Gastroesophageal sphincter (tissue), 4 donors: ENCODE results near the gene UGT1A10. TPM values are rescaled to one million over a fixed set of nuclear protein-coding genes. Genes with fewer than 3 reads are reported as not detected.

Source experiments
- ATAC-seq: fragments of 150-250 bp; one replicate; pipeline ENCODE4 v1.9.1; 2016; ENCODE audit warnings: mild to moderate bottlenecking, moderate library complexity
- H3K27ac ChIP-seq, 4 donors: fragments of 200-600 bp; sonication (generic) in 3 of 4; 1 replicate in 3 of 4; 2 replicates in 1 of 4; pipeline ENCODE4 v1.5.1; 2016 to 2019
- H3K27me3 ChIP-seq: fragments of 200-600 bp; sonication (generic); one replicate; pipeline ENCODE4 v1.5.1; 2019
- H3K36me3 ChIP-seq, 2 donors: fragments of 200-600 bp; sonication (generic); one replicate each; pipeline ENCODE4 v1.5.1; 2019; ENCODE audit warnings: control low read depth in 1 of 2
- H3K4me1 ChIP-seq, 3 donors: fragments of 200-600 bp; sonication (generic); 1 replicate in 2 of 3; 2 replicates in 1 of 3; pipeline ENCODE4 v1.5.1; 2016 to 2019; ENCODE audit warnings: control low read depth in 2 of 3
- H3K4me3 ChIP-seq, 2 donors: fragments of 200-600 bp; sonication (generic); one replicate each; pipeline ENCODE4 v1.5.1; 2019; ENCODE audit warnings: mild to moderate bottlenecking in 1 of 2, moderate library complexity in 1 of 2
- H3K9me3 ChIP-seq, 3 donors: fragments of 200-600 bp; sonication (generic); one replicate each; pipeline ENCODE4 v1.5.1; 2017 to 2019; ENCODE audit warnings: control low read depth in 2 of 3
- EP300 ChIP-seq: sonication (generic); formaldehyde crosslinking; IDR thresholded peaks from one replicate; pipeline ENCODE4 v1.6.1; 2017; ENCODE audit warnings: antibody characterized with exemption, mild to moderate bottlenecking
- POLR2A ChIP-seq, 2 donors: fragments of 450-650 bp; IDR thresholded peaks; one replicate each; pipeline ENCODE4 v1.6.1; 2017; ENCODE audit warnings: antibody characterized with exemption in 2 of 2, mild to moderate bottlenecking in 2 of 2, moderate library complexity in 1 of 2
- POLR2AphosphoS5 ChIP-seq: sonication (generic); formaldehyde crosslinking; IDR thresholded peaks from one replicate; pipeline ENCODE4 v1.6.1; 2017; ENCODE audit warnings: antibody characterized with exemption
- WGBS, 2 donors: methylation state at CpG; one replicate each; pipeline ENCODE4 v1.1.5; 2018; ENCODE audit warnings: low coverage in 1 of 2; 5-methylcytosine and 5-hydroxymethylcytosine counted together
- total RNA-seq, 4 donors: library from RNA; depleted of rRNA; stranded (reverse); fragments of >200 nt; gene quantifications; one replicate each; pipeline ENCODE4 v1.1.0, GENCODE V29; 2016
- TF ChIP-seq, protein P1 (sequence below), 4 experiments: fragments of 200-600 bp in 2 of 4; fragments of 450-650 bp in 2 of 4; sonication (generic) in 1 of 4; IDR thresholded peaks; one replicate each; pipeline ENCODE4 v1.5.1; 2017 to 2019; ENCODE audit warnings: antibody characterized with exemption in 4 of 4, mild to moderate bottlenecking in 2 of 4, moderate library complexity in 2 of 4

UGT1A10 gene
- total RNA-seq, 4 donors from 2014 or later = 0.16 to 1.0 TPM; not detected in 2

DNA sequence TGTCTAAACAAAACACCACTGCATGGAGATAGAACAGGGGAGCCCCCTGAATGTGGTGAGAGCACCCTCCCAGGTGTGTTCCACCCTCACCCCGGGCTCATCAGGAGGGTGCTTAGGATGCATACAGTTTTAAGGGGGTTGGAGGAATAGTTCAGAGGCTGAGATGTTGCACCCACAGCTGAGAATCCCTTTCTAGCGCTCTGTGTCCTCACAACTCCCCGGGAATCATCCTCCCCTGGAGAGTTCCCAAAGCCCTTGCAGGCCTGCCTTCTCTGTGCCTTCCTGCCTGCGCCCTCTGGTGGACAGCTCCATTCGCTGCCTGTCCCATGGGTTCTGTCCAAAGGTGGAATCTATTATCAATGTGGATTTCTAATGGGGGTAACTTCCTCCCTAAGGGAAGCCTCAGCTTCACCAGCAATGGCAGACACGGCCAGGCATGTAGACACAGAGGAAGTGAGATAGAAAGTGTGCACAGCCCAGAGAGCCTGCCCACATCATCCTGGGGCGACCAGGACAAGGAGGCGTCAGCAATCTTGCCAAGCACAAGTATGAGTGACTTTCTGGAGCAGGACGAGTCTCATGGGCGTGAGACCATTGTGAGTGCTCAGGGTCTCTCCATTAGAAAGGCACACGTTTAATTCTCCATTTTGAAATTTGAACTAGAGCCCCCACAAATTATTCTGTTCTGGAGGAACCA is 75.2 kb downstream of the UGT1A10 start:
- H3K36me3 ChIP-seq = no peaks in the 10 kb centered on the region
- TF ChIP-seq, protein P1, sequence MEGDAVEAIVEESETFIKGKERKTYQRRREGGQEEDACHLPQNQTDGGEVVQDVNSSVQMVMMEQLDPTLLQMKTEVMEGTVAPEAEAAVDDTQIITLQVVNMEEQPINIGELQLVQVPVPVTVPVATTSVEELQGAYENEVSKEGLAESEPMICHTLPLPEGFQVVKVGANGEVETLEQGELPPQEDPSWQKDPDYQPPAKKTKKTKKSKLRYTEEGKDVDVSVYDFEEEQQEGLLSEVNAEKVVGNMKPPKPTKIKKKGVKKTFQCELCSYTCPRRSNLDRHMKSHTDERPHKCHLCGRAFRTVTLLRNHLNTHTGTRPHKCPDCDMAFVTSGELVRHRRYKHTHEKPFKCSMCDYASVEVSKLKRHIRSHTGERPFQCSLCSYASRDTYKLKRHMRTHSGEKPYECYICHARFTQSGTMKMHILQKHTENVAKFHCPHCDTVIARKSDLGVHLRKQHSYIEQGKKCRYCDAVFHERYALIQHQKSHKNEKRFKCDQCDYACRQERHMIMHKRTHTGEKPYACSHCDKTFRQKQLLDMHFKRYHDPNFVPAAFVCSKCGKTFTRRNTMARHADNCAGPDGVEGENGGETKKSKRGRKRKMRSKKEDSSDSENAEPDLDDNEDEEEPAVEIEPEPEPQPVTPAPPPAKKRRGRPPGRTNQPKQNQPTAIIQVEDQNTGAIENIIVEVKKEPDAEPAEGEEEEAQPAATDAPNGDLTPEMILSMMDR (IDR thresholded peaks at IDR 0.05) = peak; percentile 17 to 64 (median 50)
- no peak for TF ChIP-seq POLR2AphosphoS5
- H3K4me3 ChIP-seq = no peak overlapping the region
- WGBS, 2 donors = 24 to 33% methylated on average over 1 to 5 of the region's 11 CpGs
- no peaks in the 10 kb centered on the region for H3K9me3 ChIP-seq
- H3K27me3 ChIP-seq = peaks cover 27% of the 10 kb centered on the region
- no peak for ATAC-seq
- H3K4me1 ChIP-seq = no peaks in the 10 kb centered on the region
- H3K27ac ChIP-seq = no peak overlapping the region

DNA sequence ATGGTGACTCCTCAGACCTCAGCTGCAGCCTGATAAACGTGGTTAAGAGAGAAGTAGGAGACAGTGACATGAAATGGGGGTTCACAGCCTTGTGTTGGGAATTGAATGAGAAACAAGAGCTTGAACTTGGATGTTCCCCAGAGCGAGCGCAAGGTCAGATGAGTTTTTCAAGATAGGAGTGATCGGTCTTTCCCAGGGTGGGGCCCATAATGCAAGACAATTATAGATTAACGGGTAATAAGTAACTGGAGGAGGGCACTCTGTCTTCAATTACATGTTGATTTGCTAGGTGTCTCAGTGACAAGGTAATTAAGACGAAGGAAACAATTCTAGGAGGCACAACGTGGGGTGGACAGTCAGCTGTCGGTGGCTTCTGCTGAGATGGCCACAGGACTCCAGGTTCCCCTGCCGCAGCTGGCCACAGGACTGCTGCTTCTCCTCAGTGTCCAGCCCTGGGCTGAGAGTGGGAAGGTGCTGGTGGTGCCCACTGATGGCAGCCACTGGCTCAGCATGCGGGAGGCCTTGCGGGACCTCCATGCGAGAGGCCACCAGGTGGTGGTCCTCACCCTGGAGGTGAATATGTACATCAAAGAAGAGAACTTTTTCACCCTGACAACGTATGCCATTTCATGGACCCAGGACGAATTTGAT is 76.5 kb downstream of the UGT1A10 start, which contains the start of gene UGT1A5:
Gene UGT1A5 (plus strand): TSS at position 297 of the 651 bp plus-strand sequence. CDS start 85 bp downstream, at position 382.
- H3K4me1 ChIP-seq = no peaks in the 10 kb centered on the region
- no peaks in the 10 kb centered on the region for H3K9me3 ChIP-seq
- H3K4me3 ChIP-seq = no peak within 1 kb of the TSS
- TF ChIP-seq POLR2AphosphoS5 (no peak), POLR2A (IDR thresholded peaks at IDR 0.05) (no peak), EP300 (no peak)
- TF ChIP-seq, protein P1 (IDR thresholded peaks at IDR 0.05) = no peak
- no peak within 1 kb of the TSS for H3K27ac ChIP-seq
- H3K36me3 ChIP-seq = no peaks in the 10 kb centered on the region
- WGBS, 2 donors = 69 to 73% methylated on average over 7 to 8 of the region's 14 CpGs
- peaks cover 34% of the 10 kb centered on the region for H3K27me3 ChIP-seq
- ATAC-seq = no peak

GRCh38 chr2:233713262-233713615 is 77.0 kb downstream of the UGT1A10 start:
- no peaks in the 10 kb centered on the region for H3K9me3 ChIP-seq
- TF ChIP-seq POLR2AphosphoS5 (no peak), POLR2A (IDR thresholded peaks at IDR 0.05) (no peak), EP300 (no peak)
- TF ChIP-seq, protein P1 (IDR thresholded peaks at IDR 0.05) = no peak
- H3K36me3 ChIP-seq = no peaks in the 10 kb centered on the region
- no peak overlapping the region for H3K4me3 ChIP-seq
- H3K4me1 ChIP-seq = no peaks in the 10 kb centered on the region
- H3K27me3 ChIP-seq = peaks cover 39% of the 10 kb centered on the region
- H3K27ac ChIP-seq = no peak overlapping the region
- no peak for ATAC-seq
- 82% methylated on average over 5 to 7 of the region's 7 CpGs for WGBS, 2 donors

DNA sequence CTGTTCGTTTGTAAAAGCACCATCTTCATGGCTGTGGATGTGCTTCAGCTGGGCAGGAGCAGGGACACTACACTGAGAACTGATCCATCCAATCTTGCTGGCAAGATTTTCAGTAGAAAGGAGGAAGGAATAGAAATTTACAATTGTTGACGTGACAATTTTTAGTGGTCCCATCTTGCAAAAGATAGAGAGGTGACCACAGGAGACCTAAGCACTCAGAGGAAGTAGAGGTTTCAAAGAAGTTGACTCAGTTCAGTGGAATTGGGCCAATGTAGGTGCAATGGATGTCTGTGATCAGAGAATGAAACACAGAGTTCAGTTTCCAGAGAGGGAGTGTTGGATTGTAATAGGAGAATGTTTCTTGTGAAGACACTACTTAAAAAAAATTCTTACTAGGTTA is 77.9 kb downstream of the UGT1A10 start:
- WGBS, 2 donors = 67 to 72% methylated on average over 2 of the region's 2 CpGs
- H3K27me3 ChIP-seq = peaks cover 43% of the 10 kb centered on the region

More for the DNA sequence above, 77.9 kb downstream of the UGT1A10 start:
- Histone ChIP-seq H3K4me3 (no peak overlapping the region), H3K36me3 (no peaks in the 10 kb centered on the region), H3K9me3 (no peaks in the 10 kb centered on the region), H3K27ac (no peak overlapping the region), H3K4me1 (no peaks in the 10 kb centered on the region)
- ATAC-seq = no peak
- no peak for TF ChIP-seq EP300
- TF ChIP-seq, protein P1 (IDR thresholded peaks at IDR 0.05) = no peak
- TF ChIP-seq POLR2A (IDR thresholded peaks at IDR 0.05) = no peak
- TF ChIP-seq POLR2AphosphoS5 = no peak
